Stimulated activated CD4-positive, alpha-beta T cell treated with anti-CD3 and anti-CD28 coated beads, Interleukin-15, amount 100 ng/mL, for 48 hours (primary cell): ENCODE results near the gene PPIF.

Experiments
- DNase-seq, 2 donors: peaks; one replicate each; pipeline ENCODE4 v3.0.0-alpha.2; 2020; ENCODE audit warnings: low read depth in 2 of 2

Gene PPIF

DNA sequence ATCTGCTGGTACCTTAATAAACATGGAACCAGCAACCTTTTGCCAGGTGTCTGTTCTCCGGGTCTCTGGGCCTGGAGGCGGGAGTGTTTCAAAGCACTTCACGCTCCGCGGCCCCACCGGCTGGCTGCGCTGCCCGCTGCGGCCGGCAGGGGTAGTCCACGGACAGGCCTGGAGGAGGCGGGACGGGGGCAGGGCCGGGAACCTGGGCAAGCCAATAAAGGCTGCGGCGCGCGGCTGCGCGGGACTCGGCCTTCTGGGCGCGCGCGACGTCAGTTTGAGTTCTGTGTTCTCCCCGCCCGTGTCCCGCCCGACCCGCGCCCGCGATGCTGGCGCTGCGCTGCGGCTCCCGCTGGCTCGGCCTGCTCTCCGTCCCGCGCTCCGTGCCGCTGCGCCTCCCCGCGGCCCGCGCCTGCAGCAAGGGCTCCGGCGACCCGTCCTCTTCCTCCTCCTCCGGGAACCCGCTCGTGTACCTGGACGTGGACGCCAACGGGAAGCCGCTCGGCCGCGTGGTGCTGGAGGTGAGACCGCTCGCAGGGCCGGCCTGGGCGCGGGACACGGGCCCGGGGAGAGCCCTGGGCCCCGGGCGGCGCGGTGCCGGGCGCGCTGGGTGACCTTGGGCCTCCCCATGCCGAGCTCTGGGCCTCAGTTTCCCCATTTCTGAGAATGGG lies at the start of gene PPIF:
TSS of gene PPIF (plus strand) at position 244 of the 668 bp plus-strand sequence. CDS start at position 324, 80 bp downstream.
- DNase-seq = peak; percentile 89 to 93

DNA sequence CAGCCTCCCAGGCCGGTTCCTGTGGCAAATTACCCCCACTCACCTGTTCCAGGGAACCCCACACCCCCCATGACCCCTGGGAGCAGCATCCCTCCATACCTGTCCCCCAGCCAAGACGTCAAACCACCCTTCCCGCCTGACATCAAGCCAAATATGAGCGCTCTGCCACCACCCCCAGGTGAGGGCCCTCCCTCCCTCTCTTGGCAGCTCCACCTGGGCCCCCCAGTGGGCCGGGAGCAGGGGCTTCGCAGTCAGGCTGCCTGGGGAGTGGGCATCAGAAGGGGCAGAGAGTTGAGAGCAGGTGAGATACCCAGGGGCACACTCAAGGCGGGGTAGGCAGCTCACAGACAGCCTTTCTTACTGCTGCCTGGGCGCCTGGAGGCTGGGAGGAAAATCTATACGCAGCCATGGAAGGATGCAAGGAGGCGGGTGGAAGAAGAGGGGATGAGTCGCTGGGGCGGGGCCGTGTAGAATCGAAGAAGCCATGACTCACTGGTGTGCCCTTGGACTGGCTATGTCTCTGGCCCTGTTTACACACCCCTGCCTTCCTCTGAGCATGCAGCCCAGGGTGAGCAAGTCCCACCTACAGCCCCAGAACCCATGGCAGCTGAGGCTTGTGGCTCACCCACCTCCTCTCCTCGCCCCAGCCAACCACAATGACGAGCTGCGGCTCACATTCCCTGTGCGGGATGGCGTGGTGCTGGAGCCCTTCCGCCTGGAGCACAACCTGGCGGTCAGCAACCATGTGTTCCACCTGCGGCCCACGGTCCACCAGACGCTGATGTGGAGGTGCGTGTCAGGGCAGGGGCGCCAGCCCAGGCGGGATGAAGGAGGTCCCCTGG lies 48.6 kb upstream of the PPIF start:
- peak in 1 of 2 donors; percentile 36 for DNase-seq

DNA sequence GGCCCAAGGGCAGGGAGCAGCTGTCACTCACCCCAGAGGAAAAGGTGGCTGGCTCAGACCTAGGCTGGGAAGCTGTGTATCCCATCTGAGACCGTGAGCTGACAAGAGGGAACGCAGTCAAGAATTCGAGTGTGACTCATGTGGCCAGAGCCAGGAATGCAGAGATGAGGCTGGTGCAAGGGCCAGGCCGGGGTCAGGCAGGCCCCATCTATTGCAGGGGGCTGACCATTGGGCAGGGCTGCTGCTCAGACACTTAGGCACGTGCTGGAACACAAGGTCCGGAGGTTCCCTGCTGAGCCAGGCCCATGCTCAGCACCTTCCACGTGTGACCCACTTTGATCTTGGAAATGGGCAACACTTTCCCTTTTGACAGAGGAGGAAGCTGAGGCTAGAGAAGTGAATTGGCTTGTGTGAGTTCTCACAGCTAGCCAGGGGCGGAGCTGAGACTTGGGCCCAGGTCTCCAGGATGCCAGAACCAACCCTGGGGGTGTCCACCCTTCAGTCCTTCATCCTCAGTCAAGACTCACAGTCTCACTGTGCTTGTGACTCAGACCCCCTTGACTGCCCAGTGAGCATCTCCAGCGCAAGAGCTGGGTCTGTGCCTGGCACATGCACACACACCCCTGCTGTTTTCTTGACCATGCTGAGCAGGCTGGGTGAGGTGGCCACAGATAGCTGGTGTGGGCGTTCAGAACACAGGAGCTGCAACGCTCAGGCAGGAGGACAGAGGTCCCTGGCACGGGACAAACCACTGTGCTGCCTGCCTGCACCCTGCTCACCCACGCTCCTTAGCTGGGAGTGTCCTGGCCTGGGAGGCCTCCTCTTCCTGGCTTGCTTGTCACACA lies 47.6 kb upstream of the PPIF start:
- no peak for DNase-seq

DNA sequence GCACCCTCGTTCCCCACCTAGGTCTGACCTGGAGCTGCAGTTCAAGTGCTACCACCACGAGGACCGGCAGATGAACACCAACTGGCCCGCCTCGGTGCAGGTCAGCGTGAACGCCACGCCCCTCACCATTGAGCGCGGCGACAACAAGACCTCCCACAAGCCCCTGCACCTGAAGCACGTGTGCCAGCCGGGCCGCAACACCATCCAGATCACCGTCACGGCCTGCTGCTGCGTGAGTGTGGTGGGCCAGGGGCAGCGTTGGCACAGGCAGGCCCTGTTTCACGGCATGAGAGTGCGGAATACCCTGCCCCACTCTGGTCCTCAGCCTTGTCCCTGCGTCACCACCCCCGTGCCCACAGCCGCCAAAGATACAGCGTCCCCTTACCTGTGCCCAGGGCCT lies 46.6 kb upstream of the PPIF start:
- DNase-seq = no peak

DNA sequence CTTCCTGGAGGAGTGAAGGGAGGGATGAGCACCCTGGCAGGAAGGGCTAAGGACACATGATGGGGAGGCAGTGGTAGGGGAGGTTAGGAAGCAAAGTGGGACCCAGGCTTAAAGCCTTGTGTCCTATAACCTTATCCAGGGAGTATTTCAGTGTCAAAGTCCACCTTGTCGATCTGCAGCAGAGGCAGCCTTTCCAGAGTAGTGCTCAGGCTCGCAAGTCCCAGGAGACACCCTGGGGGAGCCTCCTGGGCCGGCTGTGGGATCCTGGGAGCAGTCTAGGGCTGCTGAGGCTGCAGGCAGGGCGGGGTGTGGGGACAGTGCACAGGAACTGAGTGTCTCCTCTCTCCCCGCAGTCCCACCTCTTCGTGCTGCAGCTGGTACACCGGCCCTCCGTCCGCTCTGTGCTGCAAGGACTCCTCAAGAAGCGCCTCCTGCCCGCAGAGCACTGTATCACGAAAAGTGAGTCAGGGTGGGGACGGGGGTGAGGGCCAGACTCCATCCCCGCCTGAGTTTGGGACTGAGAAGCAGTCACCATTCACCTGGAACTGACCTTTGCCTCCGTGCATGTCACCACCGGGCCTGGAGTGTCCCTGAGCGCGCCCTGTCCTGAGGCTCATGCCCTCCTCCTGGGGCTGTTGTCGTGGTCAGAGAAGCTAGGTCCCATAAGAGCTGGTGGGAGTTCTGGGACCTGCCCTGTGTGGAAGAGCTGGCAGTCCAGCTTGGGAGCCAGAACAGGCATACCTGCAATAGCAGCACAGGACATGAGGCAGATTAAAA lies 45.3 kb upstream of the PPIF start:
- DNase-seq = no peak

DNA sequence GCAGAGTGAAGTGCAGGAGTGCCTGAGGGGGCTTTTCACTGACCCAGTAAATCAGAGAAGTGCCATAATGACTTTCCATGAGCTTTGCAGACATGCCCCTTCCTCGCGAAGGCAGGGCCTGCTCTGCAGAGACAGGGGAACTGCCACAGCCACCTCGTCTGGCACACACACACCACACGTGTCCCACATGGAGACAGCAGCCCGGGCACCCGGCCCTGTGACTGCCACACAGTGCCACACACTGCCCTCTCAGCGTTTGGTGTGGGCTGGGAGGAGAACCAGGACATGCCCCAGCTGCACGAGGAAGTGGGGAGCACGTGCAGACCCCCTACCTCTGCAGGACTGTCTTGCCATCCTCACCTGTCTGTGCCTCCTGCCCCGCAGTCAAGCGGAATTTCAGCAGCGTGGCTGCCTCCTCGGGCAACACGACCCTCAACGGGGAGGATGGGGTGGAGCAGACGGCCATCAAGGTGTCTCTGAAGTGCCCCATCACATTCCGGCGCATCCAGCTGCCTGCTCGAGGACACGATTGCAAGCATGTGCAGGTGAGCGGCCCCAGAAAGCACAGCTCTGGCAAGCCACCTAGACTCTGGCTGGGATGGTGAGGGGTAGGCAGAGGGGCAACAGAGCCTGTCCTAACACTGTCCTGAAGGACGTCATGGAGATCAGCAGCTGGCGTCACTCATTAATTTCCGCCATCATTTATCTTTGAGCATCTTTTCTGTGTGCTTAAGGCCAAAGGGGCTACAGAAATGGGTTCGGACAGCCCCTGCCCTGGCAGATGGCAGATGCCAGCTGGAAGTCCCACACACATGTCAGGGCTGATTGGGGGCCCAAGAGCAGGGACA lies 43.4 kb upstream of the PPIF start:
- DNase-seq = no peak

GRCh38 chr10:79304479-79305087 lies 42.7 kb upstream of the PPIF start:
- DNase-seq = no peak

DNA sequence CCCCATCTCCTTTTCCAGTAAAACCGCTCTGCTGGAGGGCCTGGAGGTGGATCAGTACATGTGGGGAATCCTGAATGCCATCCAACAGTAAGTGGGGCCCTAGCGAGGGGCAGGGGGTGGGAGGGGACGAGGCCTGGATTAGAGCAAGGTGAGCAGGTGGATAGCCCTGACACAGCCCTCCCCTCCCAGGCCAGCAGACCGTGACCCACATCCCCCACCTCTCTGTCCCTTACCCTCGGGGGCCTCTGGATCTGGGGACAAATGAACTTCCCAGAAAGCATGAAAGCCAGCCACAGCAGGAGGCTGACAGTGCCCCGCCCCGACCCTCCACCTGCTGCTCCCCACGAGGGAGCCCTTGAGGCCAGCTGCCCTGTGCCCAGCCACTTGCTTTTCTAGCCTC lies 41.8 kb upstream of the PPIF start:
- no peak for DNase-seq

- no peak for DNase-seq
These were observed 41.3 kb upstream of the PPIF start for GRCh38 chr10:79305988-79306387.

DNA sequence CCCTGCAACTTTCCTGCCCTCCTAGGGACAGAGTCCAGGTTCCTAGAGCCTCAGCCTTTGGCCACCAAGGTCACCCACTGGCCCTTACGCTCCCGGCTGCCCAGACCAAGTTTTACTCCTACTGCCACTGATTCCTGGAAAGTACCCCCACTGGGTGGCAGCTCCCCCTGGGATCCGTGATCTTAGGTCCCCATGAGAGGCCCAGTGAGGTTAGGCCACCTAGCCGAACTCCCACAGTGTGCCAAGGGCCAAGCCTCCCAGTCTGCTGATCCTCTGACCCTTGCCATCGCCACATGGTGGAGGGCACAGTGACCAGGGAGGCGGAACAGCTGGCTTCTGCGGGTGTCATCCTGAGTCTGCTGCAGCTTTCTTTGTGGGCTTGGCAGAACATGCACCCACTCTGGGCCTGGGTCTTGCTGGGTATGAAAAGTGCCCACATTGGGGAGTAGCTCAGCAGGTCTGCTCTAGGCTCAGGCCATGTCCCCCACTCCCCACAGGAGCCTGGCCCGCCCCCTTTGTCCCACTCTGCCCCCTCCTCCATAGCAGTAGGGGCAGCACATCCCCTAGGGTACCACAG lies 40.5 kb upstream of the PPIF start:
- DNase-seq = no peak

GRCh38 chr10:79308016-79308415 lies 39.3 kb upstream of the PPIF start:
- no peak for DNase-seq

DNA sequence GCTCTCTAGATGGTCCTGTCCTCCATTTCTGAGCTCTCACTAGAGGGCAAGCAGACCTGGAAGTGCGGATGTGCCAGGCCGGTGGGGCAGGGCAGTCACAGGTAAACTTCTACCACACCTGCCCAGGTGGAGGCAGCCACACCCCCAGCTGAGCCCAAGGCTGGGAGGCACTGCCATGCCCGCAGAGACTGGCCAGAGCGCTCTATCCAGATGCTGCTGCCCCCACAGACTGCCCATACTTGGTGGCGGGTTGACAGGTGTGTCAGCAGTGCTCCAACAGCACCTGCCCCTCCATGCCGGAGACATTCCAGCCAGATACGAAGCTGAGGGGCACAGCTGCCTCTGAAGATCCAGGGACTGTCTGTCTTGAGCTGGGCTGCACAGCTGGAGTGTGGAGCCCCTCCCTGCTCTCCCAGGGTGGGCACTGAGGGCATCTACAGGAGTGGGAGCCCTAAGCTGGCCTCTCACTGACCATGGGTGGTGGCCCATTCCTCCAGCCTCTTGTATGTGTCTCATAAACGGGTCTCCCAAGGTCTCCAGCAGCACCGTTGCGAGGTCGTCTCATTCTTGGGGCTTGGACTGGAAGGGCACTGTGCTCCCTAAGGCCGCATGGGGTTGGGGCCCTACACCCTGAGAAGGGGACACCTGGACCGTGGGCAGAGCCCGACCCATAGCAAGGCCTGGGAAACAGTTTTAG lies 38.2 kb upstream of the PPIF start:
- DNase-seq = no peak

DNA sequence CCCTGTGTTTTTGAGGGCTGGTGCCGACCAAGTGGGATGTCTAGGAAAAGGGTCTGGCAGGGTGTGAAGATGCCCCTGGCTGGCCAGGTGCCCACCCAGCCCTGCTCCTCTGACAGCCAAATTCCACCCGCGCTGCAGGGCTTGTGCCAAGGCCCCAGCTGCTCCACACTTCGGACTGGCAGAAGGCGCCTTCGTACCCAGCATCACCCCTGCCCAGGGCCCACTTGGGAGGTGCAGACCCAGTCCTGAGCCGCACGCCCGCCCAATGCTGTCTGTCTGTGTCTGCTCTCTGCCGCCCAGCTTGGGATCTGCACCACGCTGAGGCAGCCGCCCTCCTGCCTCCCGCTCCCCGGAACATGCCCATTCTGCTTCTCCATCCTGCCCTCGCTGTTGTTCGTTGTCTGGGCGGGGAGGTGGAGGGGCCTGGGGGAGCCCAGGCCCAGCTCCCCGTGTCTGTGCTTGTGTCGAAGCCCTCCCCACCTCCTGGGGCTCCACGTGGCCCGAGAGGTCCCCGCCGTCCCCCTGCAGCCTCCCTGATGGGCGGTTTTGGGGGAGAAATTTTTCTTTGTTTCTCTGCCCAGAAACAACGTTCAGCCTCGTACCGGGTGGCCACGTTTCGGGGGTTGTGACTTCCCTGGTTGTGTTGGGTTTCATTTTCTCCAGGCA lies 36.9 kb upstream of the PPIF start:
- DNase-seq = no peak

- no peak for DNase-seq
These were observed 36.2 kb upstream of the PPIF start for GRCh38 chr10:79310911-79311573.

- DNase-seq = no peak
These were observed 35.5 kb upstream of the PPIF start for GRCh38 chr10:79311581-79312407.

GRCh38 chr10:79312601-79313187 lies 34.6 kb upstream of the PPIF start:
- no peak for DNase-seq

- no peak for DNase-seq
These were observed 33.9 kb upstream of the PPIF start for GRCh38 chr10:79313320-79313719.
